Right atrium auricular region (tissue), 2 donors: ENCODE results near the gene WIPF1. TPM values are rescaled to one million over a fixed set of nuclear protein-coding genes. Genes with fewer than 3 reads are reported as not detected.
A peak's percentile ranks its signal among the peaks of the same experiment; 100 is the strongest.

Experiments used
- DNase-seq: peaks from one replicate; pipeline ENCODE4 v3.0.0-alpha.2; 2019; ENCODE audit warnings: low spot score
- H3K27ac ChIP-seq, 2 donors: fragments of 200-600 bp; sonication (generic); 1 replicate in 1 of 2; 2 replicates in 1 of 2; pipeline ENCODE4 v1.5.1; 2016 to 2019
- H3K27me3 ChIP-seq, 2 donors: fragments of 200-600 bp; sonication (generic); one replicate each; pipeline versions ENCODE4 v1.5.1 to v1.6.0; 2017 to 2019
- H3K36me3 ChIP-seq: fragments of 200-600 bp; sonication (generic); one replicate; pipeline ENCODE4 v1.5.1; 2016
- H3K4me1 ChIP-seq, 2 donors: fragments of 200-600 bp; sonication (generic); one replicate each; pipeline versions ENCODE4 v1.5.1 to v1.6.0; 2017 to 2019
- H3K4me3 ChIP-seq, 2 donors: fragments of 200-600 bp; sonication (generic); 1 replicate in 1 of 2; 2 replicates in 1 of 2; pipeline ENCODE4 v1.5.1; 2017 to 2019; ENCODE audit warnings: mild to moderate bottlenecking in 1 of 2, moderate library complexity in 1 of 2
- H3K9me3 ChIP-seq, 2 donors: fragments of 200-600 bp; sonication (generic); one replicate each; pipeline ENCODE4 v1.5.1; 2019
- CTCF ChIP-seq, 2 donors: fragments of 200-600 bp; sonication (generic); IDR thresholded peaks; one replicate each; pipeline ENCODE4 v1.5.1; 2019; ENCODE audit warnings: antibody characterized with exemption in 2 of 2
- total RNA-seq, 2 donors: library from RNA; depleted of rRNA; stranded (reverse); fragments of >200 nt; gene quantifications; one replicate each; pipeline ENCODE4 v1.1.0, GENCODE V29; 2016

WIPF1 gene
- total RNA-seq, 2 donors from 2014 or later, result 12.3 to 17.5 TPM

DNA sequence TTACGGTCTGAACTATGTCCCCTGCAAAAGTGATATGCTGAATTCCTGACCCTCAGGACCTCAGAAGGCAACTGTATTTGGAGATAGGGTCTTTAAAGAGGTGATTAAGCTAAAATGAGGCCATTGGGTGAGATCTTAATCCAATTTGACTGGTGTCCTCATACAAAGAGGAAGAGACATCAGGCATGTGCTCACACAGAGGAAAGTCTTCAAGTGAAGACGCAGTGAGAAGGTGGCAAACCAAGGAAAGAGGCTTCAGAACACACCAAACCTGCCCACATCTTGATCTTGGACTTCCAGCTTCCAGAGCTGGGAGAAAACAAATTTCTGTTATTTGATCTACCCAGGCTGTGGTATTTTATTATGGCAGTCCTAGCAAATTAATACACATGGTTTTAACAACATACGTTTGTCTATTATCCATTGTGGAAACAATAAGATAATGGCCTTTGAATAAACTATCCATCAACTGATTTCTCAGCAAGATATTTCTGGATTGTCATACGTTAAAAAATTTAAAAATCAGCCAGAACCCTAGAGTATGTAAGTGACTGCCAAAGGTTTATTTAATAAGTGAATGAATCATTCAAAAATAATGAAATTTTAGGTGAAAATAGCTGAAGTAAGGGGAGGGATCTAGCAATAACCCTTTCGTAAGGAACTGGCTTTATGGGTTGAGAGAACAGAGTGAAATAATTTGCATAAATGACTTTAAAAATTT, 6.5 kb downstream of the WIPF1 start:
- Histone ChIP-seq H3K9me3 (no peaks in the 10 kb centered on the region), H3K4me1 (peaks cover 0 to 35% of the 10 kb centered on the region in 2 donors)

GRCh38 chr2:174590346-174590745, 7.3 kb downstream of the WIPF1 start:
- no peak overlapping the region for H3K4me3 ChIP-seq
- peaks cover 0 to 32% of the 10 kb centered on the region in 2 donors for H3K4me1 ChIP-seq
- no peaks in the 10 kb centered on the region for H3K9me3 ChIP-seq
- H3K27ac ChIP-seq, result no peak overlapping the region
- TF ChIP-seq CTCF (IDR thresholded peaks at IDR 0.05), result no peak
- no peaks in the 10 kb centered on the region for H3K27me3 ChIP-seq
- no peaks in the 10 kb centered on the region for H3K36me3 ChIP-seq
- DNase-seq, result no peak

More for the DNA sequence above, 6.5 kb downstream of the WIPF1 start:
- Histone ChIP-seq H3K36me3 (no peaks in the 10 kb centered on the region), H3K27me3 (no peaks in the 10 kb centered on the region), H3K27ac (no peak overlapping the region), H3K4me3 (no peak overlapping the region)
- no peak for DNase-seq
- TF ChIP-seq CTCF (IDR thresholded peaks at IDR 0.05), result no peak

- H3K36me3 ChIP-seq, result peaks cover 5% of the 10 kb centered on the region
- H3K27ac ChIP-seq, result peak overlapping the region in 1 of 2 donors; percentile 11
- no peak for DNase-seq
- TF ChIP-seq CTCF (IDR thresholded peaks at IDR 0.05), result no peak
- H3K4me1 ChIP-seq, result peaks cover 0 to 32% of the 10 kb centered on the region in 2 donors
- H3K4me3 ChIP-seq, result no peak overlapping the region
- H3K9me3 ChIP-seq, result no peaks in the 10 kb centered on the region
- H3K27me3 ChIP-seq, result no peaks in the 10 kb centered on the region
Measured at GRCh38 chr2:174589334-174589733, 8.3 kb downstream of the WIPF1 start.

DNA sequence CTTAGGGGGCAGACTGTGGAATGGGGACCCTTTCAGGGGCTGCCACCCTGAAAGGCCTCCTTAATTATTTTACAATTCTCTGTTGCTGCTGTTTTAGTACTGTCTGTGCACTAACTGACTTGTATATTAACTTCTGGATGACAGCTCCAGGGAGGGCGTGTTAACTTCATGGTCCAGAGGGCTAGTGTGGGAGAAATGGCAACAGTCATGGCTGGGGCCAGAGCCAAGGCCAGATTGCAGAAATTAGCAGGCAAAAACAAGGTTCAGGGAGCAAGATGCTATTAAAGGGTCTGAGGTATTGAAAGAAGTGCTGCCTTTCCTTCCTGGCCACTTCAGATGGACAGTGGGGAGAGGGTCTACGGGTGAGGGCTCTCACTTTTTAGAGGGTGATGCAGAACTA, 9.1 kb downstream of the WIPF1 start:
- no peak for DNase-seq
- H3K27me3 ChIP-seq, result no peaks in the 10 kb centered on the region
- peaks cover 7% of the 10 kb centered on the region for H3K36me3 ChIP-seq
- no peak overlapping the region for H3K4me3 ChIP-seq
- H3K27ac ChIP-seq, result peak overlapping the region; percentile 13 to 22
- TF ChIP-seq CTCF (IDR thresholded peaks at IDR 0.05), result no peak
- H3K4me1 ChIP-seq, result peaks cover 0 to 25% of the 10 kb centered on the region in 2 donors
- no peaks in the 10 kb centered on the region for H3K9me3 ChIP-seq

- no peak for DNase-seq
- H3K27ac ChIP-seq, result no peak overlapping the region
- H3K4me3 ChIP-seq, result no peak overlapping the region
- no peaks in the 10 kb centered on the region for H3K27me3 ChIP-seq
- H3K4me1 ChIP-seq, result peaks cover 0 to 18% of the 10 kb centered on the region in 2 donors
- no peaks in the 10 kb centered on the region for H3K9me3 ChIP-seq
- H3K36me3 ChIP-seq, result peaks cover 7% of the 10 kb centered on the region
- TF ChIP-seq CTCF (IDR thresholded peaks at IDR 0.05), result no peak
Measured at GRCh38 chr2:174587579-174587978, 10.0 kb downstream of the WIPF1 start.
